Vagina (tissue), 2 donors: Measurements from ENCODE around the gene NTM. TPM values are rescaled to one million over a fixed set of nuclear protein-coding genes. Genes with fewer than 3 reads are reported as not detected.

ENCODE experiments used
- DNase-seq, 2 donors: peaks; one replicate each; pipeline ENCODE4 v3.0.0-alpha.2; 2017; ENCODE audit errors: extremely low spot score in 2 of 2
- H3K27ac ChIP-seq: fragments of 200-600 bp; sonication (generic); one replicate; pipeline ENCODE4 v1.5.1; 2019
- H3K27me3 ChIP-seq: fragments of 200-600 bp; sonication (generic); one replicate; pipeline ENCODE4 v1.5.1; 2019
- H3K36me3 ChIP-seq, 2 donors: fragments of 200-600 bp; sonication (generic); one replicate each; pipeline ENCODE4 v1.5.1; 2017 to 2019
- H3K4me1 ChIP-seq: fragments of 200-600 bp; sonication (generic); one replicate; pipeline ENCODE4 v1.5.1; 2019
- H3K4me3 ChIP-seq, 2 donors: fragments of 200-600 bp; sonication (generic); 1 replicate in 1 of 2; 2 replicates in 1 of 2; pipeline ENCODE4 v1.5.1; 2016 to 2019
- H3K9me3 ChIP-seq: fragments of 200-600 bp; sonication (generic); one replicate; pipeline ENCODE4 v1.5.1; 2019
- CTCF ChIP-seq, 3 experiments: fragments of 450-650 bp in 2 of 3; fragments of 200-600 bp in 1 of 3; sonication (generic) in 1 of 3; IDR thresholded peaks; one replicate each; pipeline ENCODE4 v1.5.1; 2017 to 2019; ENCODE audit warnings: antibody characterized with exemption in 3 of 3, mild to moderate bottlenecking in 2 of 3, moderate library complexity in 2 of 3
- POLR2A ChIP-seq, 2 donors: fragments of 450-650 bp; IDR thresholded peaks; one replicate each; pipeline ENCODE4 v1.6.1; 2017; ENCODE audit warnings: antibody characterized with exemption in 2 of 2, mild to moderate bottlenecking in 2 of 2, moderate library complexity in 2 of 2
- POLR2AphosphoS5 ChIP-seq, 2 donors: sonication (generic); formaldehyde crosslinking; IDR thresholded peaks; one replicate each; pipeline ENCODE4 v1.9.0; 2017; ENCODE audit warnings: antibody characterized with exemption in 2 of 2, mild to moderate bottlenecking in 2 of 2, low read depth in 1 of 2; ENCODE audit not compliant: insufficient read depth in 1 of 2
- intact Hi-C: fragments of 100-400 bp; cut with DNase I; formaldehyde crosslinking; loops from one replicate; pipeline ENCODE4 v1.15.1; 2023
- total RNA-seq: library from RNA; depleted of rRNA; stranded (reverse); fragments of >200 nt; gene quantifications from one replicate; pipeline ENCODE4 v1.2.3, GENCODE V29; 2016

The NTM gene
- total RNA-seq, 1 donor from 2014 or later: 4.2 TPM

DNA sequence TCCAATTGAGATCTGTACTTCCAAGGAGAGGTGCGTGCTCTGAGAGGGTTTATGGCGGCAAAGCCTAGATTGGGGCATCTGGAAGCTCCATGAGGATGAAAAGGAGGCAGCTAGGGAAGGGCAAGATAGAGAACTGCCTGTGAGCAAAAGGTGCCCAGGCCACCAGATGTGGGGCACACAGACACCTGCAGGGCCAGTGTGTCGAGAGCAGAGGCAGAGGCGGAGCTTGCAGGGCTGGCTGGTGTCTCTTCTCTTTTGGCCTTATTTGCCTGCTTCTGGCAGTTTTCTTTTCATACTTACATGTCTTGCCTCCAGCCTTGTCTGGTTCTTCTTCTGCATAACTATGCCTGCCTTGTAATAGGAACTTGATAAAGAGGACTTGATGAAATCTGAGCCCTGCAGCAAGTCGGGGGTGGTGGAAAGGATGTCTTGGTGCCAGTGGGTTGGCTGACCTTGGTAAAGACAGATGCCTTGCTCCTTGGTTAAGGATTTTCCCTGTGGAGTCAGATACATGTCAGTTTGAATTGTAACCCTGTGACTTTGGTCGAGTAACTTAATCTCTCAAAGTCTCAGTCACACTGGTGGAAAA is 680.3 kb downstream of the NTM start:
- no peak for DNase-seq
- intact Hi-C loops: no loop called here
- no peak overlapping the region for H3K4me3 ChIP-seq
- no peaks in the 10 kb centered on the region for H3K4me1 ChIP-seq
- no peaks in the 10 kb centered on the region for H3K36me3 ChIP-seq
- no peak overlapping the region for H3K27ac ChIP-seq
- no peaks in the 10 kb centered on the region for H3K27me3 ChIP-seq
- TF ChIP-seq POLR2A (IDR thresholded peaks at IDR 0.05) (no peak), POLR2AphosphoS5 (IDR thresholded peaks at IDR 0.05; ENCODE audit: insufficient read depth in 1 of 2, low read depth in 1 of 2) (no peak), CTCF (IDR thresholded peaks at IDR 0.05) (no peak)
- H3K9me3 ChIP-seq: no peaks in the 10 kb centered on the region

- Histone ChIP-seq H3K9me3 (no peaks in the 10 kb centered on the region), H3K27me3 (no peaks in the 10 kb centered on the region), H3K27ac (no peak overlapping the region), H3K4me3 (no peak overlapping the region), H3K36me3 (no peaks in the 10 kb centered on the region), H3K4me1 (no peaks in the 10 kb centered on the region)
- intact Hi-C loops: no loop called here
- TF ChIP-seq CTCF (IDR thresholded peaks at IDR 0.05): no peak
- no peak for TF ChIP-seq POLR2A (IDR thresholded peaks at IDR 0.05)
- TF ChIP-seq POLR2AphosphoS5 (IDR thresholded peaks at IDR 0.05; ENCODE audit: insufficient read depth in 1 of 2, low read depth in 1 of 2): no peak
- no peak for DNase-seq
Observed at GRCh38 chr11:132051704-132052103, 681.3 kb downstream of the NTM start.

- TF ChIP-seq POLR2AphosphoS5 (IDR thresholded peaks at IDR 0.05; ENCODE audit: insufficient read depth in 1 of 2, low read depth in 1 of 2) (no peak), CTCF (IDR thresholded peaks at IDR 0.05) (no peak), POLR2A (IDR thresholded peaks at IDR 0.05) (no peak)
- Histone ChIP-seq H3K4me1 (no peaks in the 10 kb centered on the region), H3K9me3 (no peaks in the 10 kb centered on the region), H3K27ac (no peak overlapping the region), H3K4me3 (no peak overlapping the region), H3K36me3 (no peaks in the 10 kb centered on the region), H3K27me3 (no peaks in the 10 kb centered on the region)
- DNase-seq: no peak
- intact Hi-C loops: no loop called here
Observed at GRCh38 chr11:132052342-132052741, 681.9 kb downstream of the NTM start.

DNA sequence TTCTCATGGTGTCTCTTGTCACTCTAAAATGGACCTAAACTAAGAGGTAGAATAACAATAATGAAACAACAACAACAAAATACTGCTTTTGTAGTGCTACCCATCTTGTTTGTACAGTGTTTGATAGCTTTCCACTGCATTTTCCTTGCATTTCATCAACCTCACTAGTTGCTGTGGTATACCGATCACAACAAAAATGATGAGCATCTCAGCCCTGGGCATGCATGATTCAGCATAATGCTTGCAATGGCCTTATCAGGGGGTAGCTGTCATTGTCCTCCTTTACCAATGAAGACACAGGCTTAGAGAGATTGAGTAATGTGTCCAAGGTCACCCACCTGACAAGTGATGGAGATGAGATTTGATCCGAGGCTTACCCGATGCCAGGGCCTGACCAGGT is 682.5 kb downstream of the NTM start:
- Histone ChIP-seq H3K36me3 (no peaks in the 10 kb centered on the region), H3K9me3 (no peaks in the 10 kb centered on the region), H3K27ac (no peak overlapping the region), H3K4me1 (no peaks in the 10 kb centered on the region), H3K27me3 (no peaks in the 10 kb centered on the region), H3K4me3 (no peak overlapping the region)
- TF ChIP-seq POLR2AphosphoS5 (IDR thresholded peaks at IDR 0.05; ENCODE audit: insufficient read depth in 1 of 2, low read depth in 1 of 2) (no peak), POLR2A (IDR thresholded peaks at IDR 0.05) (no peak), CTCF (IDR thresholded peaks at IDR 0.05) (no peak)
- intact Hi-C loops: no loop called here
- no peak for DNase-seq

GRCh38 chr11:132054822-132055221 is 684.4 kb downstream of the NTM start:
- no peak overlapping the region for H3K4me3 ChIP-seq
- TF ChIP-seq CTCF (IDR thresholded peaks at IDR 0.05) (no peak), POLR2AphosphoS5 (IDR thresholded peaks at IDR 0.05; ENCODE audit: insufficient read depth in 1 of 2, low read depth in 1 of 2) (no peak), POLR2A (IDR thresholded peaks at IDR 0.05) (no peak)
- H3K9me3 ChIP-seq: no peaks in the 10 kb centered on the region

More at GRCh38 chr11:132054822-132055221, 684.4 kb downstream of the NTM start:
- Histone ChIP-seq H3K27me3 (no peaks in the 10 kb centered on the region), H3K4me1 (no peaks in the 10 kb centered on the region), H3K36me3 (no peaks in the 10 kb centered on the region), H3K27ac (no peak overlapping the region)
- intact Hi-C loops: no loop called here
- no peak for DNase-seq
